ENCODE data around the gene ANG.
"Not testable (repeated sequence)": the region's sequence is repeated elsewhere in the genome, so short reads cannot be mapped to it uniquely, and the experiment has no call there.

ANG gene

GRCh38 chr14:20688167-20688839 lies at the start of gene ANG:
ANG (plus strand) TSS chr14:20688764; CDS start chr14:20693565, 4,801 bp downstream.
- Mint-ChIP-seq H3K36me3 (ENCODE audit: low read depth) (no peaks in the 10 kb centered on the region), H3K27ac (no peak within 1 kb of the TSS), H3K4me3 (no peak within 1 kb of the TSS), H3K4me1 (ENCODE audit: low read depth) (peaks cover 21% of the 10 kb centered on the region), H3K9me3 (no peaks in the 10 kb centered on the region), H3K27me3 (ENCODE audit: low read depth) (peaks cover 4% of the 10 kb centered on the region)

GRCh38 chr14:20641591-20641990 lies 47.0 kb upstream of the ANG start, which contains the start of gene OR6S1:
OR6S1 (minus strand) TSS chr14:20641691; CDS start chr14:20641691, 0 bp downstream.
- Mint-ChIP-seq H3K27me3 (ENCODE audit: low read depth) (peaks cover 44% of the 10 kb centered on the region), H3K27ac (no peak within 1 kb of the TSS), H3K4me3 (no peak within 1 kb of the TSS), H3K4me1 (ENCODE audit: low read depth) (no peaks in the 10 kb centered on the region), H3K9me3 (no peaks in the 10 kb centered on the region), H3K36me3 (ENCODE audit: low read depth) (no peaks in the 10 kb centered on the region)

- no peaks in the 10 kb centered on the region for H3K4me1 Mint-ChIP-seq (ENCODE audit: low read depth)
- H3K27me3 Mint-ChIP-seq (ENCODE audit: low read depth), result peaks cover 40% of the 10 kb centered on the region
- no peaks in the 10 kb centered on the region for H3K36me3 Mint-ChIP-seq (ENCODE audit: low read depth)
- no peak overlapping the region for H3K27ac Mint-ChIP-seq
- H3K9me3 Mint-ChIP-seq, result no peaks in the 10 kb centered on the region
- H3K4me3 Mint-ChIP-seq, result no peak overlapping the region
These were observed 46.4 kb upstream of the ANG start for GRCh38 chr14:20642182-20642581.

GRCh38 chr14:20642755-20643154 lies 45.8 kb upstream of the ANG start:
- H3K9me3 Mint-ChIP-seq; H3K4me3 Mint-ChIP-seq; H3K27ac Mint-ChIP-seq; H3K36me3 Mint-ChIP-seq (ENCODE audit: low read depth); H3K4me1 Mint-ChIP-seq (ENCODE audit: low read depth): not testable (repeated sequence)
- H3K27me3 Mint-ChIP-seq (ENCODE audit: low read depth), result peaks cover 40% of the 10 kb centered on the region

- Mint-ChIP-seq H3K36me3 (ENCODE audit: low read depth) (no peaks in the 10 kb centered on the region), H3K27ac (no peak overlapping the region), H3K9me3 (no peaks in the 10 kb centered on the region), H3K4me3 (no peak overlapping the region), H3K4me1 (ENCODE audit: low read depth) (no peaks in the 10 kb centered on the region), H3K27me3 (ENCODE audit: low read depth) (peaks cover 41% of the 10 kb centered on the region)
These were observed 44.0 kb upstream of the ANG start for GRCh38 chr14:20644520-20644919.

DNA sequence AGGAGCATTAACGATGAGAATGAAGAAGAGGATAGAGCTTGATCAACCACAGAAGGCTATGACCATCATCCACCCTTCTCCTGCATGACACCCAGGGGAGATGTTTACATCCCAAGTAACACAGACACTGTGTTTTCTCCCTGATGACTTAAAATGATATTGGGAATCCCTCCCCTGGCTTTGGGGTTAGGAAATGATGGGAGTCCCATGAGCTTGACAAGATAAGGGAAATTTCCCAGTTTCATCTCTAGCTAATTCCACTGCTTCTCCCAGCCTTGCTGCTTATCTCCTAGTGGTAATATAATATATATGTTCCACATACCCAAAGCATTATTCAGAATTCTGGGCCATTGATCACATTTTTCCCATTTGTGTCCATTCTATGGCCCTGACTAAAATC lies 43.1 kb upstream of the ANG start:
- H3K27me3 Mint-ChIP-seq (ENCODE audit: low read depth), result peaks cover 45% of the 10 kb centered on the region

DNA sequence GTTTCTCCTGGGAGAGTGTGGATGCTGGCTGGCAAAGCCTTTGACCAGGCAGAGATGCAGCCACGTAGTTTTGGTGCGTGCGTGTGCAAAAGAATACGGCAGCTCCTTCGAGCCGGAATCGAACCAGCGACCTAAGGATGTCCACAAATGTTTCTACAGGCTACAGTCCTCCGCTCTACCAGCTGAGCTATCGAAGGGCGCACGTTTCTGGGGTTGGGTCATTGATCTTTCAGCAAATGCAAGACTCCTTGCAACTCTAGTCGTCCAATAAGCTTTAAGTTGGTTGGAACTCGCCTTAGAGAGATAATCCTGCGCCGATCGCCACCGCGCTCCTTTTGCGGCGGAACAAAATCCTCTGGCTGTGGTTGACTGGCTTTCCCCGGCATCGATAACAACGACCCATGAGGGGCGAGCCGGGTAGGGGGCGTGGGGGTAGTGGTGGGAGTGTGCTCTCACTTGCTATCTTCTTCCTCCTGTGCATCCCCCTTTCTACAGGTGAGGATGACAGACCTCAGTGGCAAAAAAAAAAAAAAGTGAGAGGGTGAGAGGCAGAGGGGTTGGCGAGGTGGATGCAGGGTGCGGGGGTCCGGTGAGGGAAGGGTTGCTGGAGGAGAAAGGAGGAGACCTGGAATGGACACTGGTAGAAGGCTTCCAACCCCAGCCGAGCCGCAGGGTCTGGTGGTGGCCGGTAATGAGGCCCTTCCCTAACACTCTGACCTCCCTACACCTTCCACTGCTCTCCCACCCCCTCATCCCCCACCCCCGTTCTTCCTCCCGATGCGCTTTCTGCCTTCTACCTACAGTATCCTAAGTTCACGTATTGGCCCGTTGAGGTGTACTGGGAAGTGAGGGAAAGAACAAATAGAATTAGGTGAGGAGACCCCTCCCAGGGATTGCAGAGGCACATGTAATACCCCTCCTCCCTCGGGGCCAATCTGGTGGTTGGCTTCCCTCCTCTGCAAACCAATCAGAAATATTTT lies 35.3 kb upstream of the ANG start:
- Mint-ChIP-seq H3K27me3 (ENCODE audit: low read depth) (peaks cover 74% of the 10 kb centered on the region), H3K4me1 (ENCODE audit: low read depth) (peaks cover 20% of the 10 kb centered on the region), H3K36me3 (ENCODE audit: low read depth) (no peaks in the 10 kb centered on the region), H3K9me3 (no peaks in the 10 kb centered on the region), H3K4me3 (peak overlapping the region; percentile 38), H3K27ac (no peak overlapping the region)

More for the DNA sequence above, 43.1 kb upstream of the ANG start:
- Mint-ChIP-seq H3K27ac (no peak overlapping the region), H3K9me3 (no peaks in the 10 kb centered on the region), H3K36me3 (ENCODE audit: low read depth) (no peaks in the 10 kb centered on the region), H3K4me3 (no peak overlapping the region), H3K4me1 (ENCODE audit: low read depth) (no peaks in the 10 kb centered on the region)

DNA sequence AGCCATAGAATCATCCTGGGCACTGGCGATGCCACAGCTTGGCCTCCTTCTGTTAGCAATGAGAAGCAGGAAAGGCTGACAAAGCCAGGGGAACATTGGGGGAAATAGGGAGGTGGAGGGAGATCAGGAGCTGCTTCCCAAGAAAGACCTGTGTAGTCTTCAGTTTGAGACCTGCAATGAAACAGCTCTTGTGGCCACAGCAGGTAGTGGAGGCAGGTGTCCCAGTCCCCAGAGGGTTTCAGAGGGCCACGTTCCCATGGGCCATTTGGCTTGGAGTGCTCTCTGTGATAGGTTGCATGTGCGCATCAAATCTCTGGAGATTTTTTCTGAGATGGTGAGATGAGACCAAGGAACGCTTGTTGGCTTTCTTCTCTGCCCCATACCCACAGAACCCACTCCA lies 32.7 kb upstream of the ANG start:
- no peaks in the 10 kb centered on the region for H3K9me3 Mint-ChIP-seq
- no peak overlapping the region for H3K4me3 Mint-ChIP-seq
- H3K27me3 Mint-ChIP-seq (ENCODE audit: low read depth), result peaks cover 64% of the 10 kb centered on the region
- peaks cover 20% of the 10 kb centered on the region for H3K4me1 Mint-ChIP-seq (ENCODE audit: low read depth)
- H3K27ac Mint-ChIP-seq, result no peak overlapping the region
- no peaks in the 10 kb centered on the region for H3K36me3 Mint-ChIP-seq (ENCODE audit: low read depth)

DNA sequence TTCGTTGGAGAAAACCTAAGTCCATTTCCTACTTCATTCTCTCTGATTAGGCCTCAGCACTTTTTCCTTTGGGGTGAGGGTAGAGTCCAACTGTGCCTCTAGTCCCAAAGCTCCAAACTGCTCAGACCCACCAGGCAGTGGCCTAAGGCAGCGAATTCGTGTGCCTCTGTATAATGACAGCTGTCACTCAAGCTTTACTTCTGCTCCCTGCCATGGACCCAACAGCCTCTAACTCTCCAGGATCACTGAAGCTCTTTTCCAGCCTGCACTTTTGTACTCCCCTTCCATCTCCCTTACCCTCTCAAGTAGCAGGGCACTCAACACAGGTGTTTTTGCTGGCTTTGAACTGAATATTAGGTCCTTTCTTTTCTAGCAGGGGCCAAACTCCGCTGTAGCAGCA lies 32.3 kb upstream of the ANG start:
- H3K27me3 Mint-ChIP-seq (ENCODE audit: low read depth), result peaks cover 62% of the 10 kb centered on the region
- no peak overlapping the region for H3K27ac Mint-ChIP-seq
- no peaks in the 10 kb centered on the region for H3K36me3 Mint-ChIP-seq (ENCODE audit: low read depth)
- no peaks in the 10 kb centered on the region for H3K9me3 Mint-ChIP-seq
- H3K4me1 Mint-ChIP-seq (ENCODE audit: low read depth), result peaks cover 20% of the 10 kb centered on the region
- no peak overlapping the region for H3K4me3 Mint-ChIP-seq

DNA sequence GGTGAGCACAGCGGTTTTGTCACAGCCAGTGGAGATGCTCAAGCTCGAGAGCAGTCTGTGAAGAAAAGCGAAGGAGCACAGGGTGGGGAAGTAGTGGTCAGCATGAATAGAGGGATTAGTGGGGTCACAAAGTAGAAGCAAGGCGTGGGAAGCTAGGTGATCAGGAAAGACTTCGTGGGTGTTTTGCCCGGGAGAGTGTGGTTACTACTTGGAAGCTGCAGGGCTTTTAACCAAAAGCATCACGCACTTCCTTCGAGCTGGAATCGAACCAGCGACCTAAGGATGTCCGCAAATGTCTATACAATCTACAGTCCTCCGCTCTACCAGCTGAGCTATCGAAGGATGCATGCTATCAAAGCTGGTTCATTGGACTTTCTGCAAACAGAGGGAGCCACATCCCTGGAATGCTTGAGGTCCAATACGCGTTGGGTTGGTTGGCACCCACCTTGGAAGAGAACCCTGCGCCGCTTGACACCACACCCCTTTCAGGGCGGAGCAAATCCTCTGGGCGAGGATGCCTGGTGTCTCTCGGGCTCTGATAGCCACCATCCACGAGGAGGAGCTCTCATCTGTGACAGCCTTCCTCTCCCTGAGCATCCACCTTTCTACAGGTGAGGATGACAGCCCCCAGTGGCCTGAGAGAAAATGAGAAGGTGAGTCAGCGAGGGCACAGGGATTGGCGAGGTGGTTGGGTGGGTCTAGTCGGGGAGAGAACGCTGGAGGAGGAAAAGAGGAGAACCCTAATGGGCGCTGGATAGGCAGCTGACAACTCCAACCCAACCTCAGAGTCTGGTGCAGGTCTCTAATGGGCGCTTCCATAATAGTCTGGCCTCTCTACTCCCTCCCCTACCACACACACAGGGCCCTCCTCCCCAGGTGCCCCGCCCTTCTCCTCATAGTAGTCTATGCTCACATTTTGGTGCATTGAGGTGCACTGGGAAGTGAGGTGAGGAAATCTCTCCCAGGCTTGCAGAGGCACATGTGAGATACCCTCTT lies 31.1 kb upstream of the ANG start:
- H3K4me3 Mint-ChIP-seq, result no peak overlapping the region
- H3K27ac Mint-ChIP-seq, result no peak overlapping the region
- H3K4me1 Mint-ChIP-seq (ENCODE audit: low read depth), result peaks cover 25% of the 10 kb centered on the region
- peaks cover 53% of the 10 kb centered on the region for H3K27me3 Mint-ChIP-seq (ENCODE audit: low read depth)
- no peaks in the 10 kb centered on the region for H3K36me3 Mint-ChIP-seq (ENCODE audit: low read depth)
- no peaks in the 10 kb centered on the region for H3K9me3 Mint-ChIP-seq

GRCh38 chr14:20658246-20658645 lies 30.3 kb upstream of the ANG start:
- H3K36me3 Mint-ChIP-seq (ENCODE audit: low read depth), result no peaks in the 10 kb centered on the region
- peaks cover 50% of the 10 kb centered on the region for H3K27me3 Mint-ChIP-seq (ENCODE audit: low read depth)
- H3K4me1 Mint-ChIP-seq (ENCODE audit: low read depth), result peaks cover 27% of the 10 kb centered on the region
- H3K9me3 Mint-ChIP-seq, result no peaks in the 10 kb centered on the region
- no peak overlapping the region for H3K27ac Mint-ChIP-seq
- H3K4me3 Mint-ChIP-seq, result no peak overlapping the region

DNA sequence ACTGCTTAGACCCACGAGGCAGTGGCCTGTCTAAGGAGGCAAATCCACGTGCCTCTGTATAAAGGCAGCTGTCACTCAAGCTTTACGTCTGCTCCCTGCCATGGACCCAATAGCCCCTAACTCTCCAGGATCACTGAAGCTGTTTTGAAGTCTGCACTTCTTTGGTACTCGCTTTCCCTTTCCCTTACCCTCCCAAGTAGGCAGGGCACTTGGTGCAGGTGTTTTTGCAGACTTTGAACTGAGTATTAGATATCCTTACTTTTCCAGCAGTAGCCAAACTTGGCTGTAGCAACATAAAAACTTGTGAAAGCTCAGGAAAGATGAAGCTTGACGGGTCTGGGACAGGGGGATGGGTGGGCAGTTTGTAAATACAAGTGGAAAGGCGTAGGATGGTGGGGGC lies 29.2 kb upstream of the ANG start:
- H3K36me3 Mint-ChIP-seq (ENCODE audit: low read depth), result no peaks in the 10 kb centered on the region
- no peak overlapping the region for H3K4me3 Mint-ChIP-seq
- H3K27ac Mint-ChIP-seq, result no peak overlapping the region
- peaks cover 40% of the 10 kb centered on the region for H3K27me3 Mint-ChIP-seq (ENCODE audit: low read depth)
- no peaks in the 10 kb centered on the region for H3K9me3 Mint-ChIP-seq
- peaks cover 26% of the 10 kb centered on the region for H3K4me1 Mint-ChIP-seq (ENCODE audit: low read depth)

DNA sequence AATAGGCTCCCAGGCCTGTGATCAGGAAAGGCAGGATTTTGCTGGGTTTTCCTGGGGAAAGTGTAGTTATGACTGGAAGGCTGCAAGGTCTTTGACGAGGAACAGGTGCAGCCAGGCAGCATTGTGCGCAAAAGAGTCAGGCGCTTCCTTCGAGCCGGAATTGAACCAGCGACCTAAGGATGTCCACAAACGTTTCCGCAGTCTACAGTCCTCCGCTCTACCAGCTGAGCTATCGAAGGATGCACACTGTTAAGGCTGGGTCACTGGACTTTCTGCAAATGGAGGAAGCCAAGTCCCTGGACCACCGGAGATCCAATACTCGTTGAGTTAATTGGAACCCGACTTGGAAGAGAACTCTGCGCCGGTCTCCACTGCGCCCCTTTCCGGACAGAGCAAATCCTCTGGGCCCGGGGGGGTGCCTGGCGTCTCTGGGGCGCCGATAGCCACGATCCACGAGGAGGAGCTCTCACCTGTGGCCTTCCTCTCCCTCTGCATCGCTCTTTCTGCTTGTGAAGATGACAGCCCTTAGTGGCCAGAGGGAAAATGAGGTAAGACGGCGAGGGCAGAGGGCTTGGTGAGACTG lies 28.7 kb upstream of the ANG start:
- H3K4me1 Mint-ChIP-seq (ENCODE audit: low read depth), result peaks cover 27% of the 10 kb centered on the region
- no peaks in the 10 kb centered on the region for H3K9me3 Mint-ChIP-seq
- H3K36me3 Mint-ChIP-seq (ENCODE audit: low read depth), result no peaks in the 10 kb centered on the region
- H3K27me3 Mint-ChIP-seq (ENCODE audit: low read depth), result peaks cover 36% of the 10 kb centered on the region
- no peak overlapping the region for H3K27ac Mint-ChIP-seq
- no peak overlapping the region for H3K4me3 Mint-ChIP-seq

DNA sequence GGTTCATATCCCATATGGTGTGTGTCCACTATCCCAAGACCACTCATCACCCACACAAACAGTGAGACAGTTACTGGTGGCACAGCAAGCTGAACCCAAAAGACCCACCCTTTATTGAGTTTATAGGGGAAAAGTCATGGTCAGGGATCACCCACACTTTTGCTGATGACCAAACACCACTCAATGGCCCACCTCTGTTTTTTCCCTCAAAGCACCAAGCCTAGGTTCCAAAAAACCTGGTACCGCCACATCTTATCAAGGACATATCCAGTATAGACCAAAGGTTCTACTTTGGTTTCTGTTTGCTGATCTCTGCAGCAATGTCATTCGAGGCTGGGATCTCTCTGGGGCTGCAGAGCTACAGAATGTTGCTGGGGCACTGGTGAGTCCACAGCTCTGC lies 27.4 kb upstream of the ANG start:
- no peak overlapping the region for H3K4me3 Mint-ChIP-seq
- no peaks in the 10 kb centered on the region for H3K36me3 Mint-ChIP-seq (ENCODE audit: low read depth)
- no peaks in the 10 kb centered on the region for H3K9me3 Mint-ChIP-seq
- H3K4me1 Mint-ChIP-seq (ENCODE audit: low read depth), result peaks cover 27% of the 10 kb centered on the region
- peaks cover 23% of the 10 kb centered on the region for H3K27me3 Mint-ChIP-seq (ENCODE audit: low read depth)
- H3K27ac Mint-ChIP-seq, result no peak overlapping the region
